Esophagus squamous epithelium (tissue), 4 donors: ENCODE results near the gene CPTP.

ENCODE experiments used
- CTCF ChIP-seq, 6 experiments: fragments of 450-650 bp in 4 of 6; fragments of 200-600 bp in 2 of 6; sonication (generic) in 2 of 6; IDR thresholded peaks; one replicate each; pipeline ENCODE4 v1.5.1; 2016 to 2019; ENCODE audit warnings: antibody characterized with exemption in 6 of 6, mild to moderate bottlenecking in 4 of 6, moderate library complexity in 4 of 6
- POLR2A ChIP-seq, 4 donors: fragments of 450-650 bp; IDR thresholded peaks; one replicate each; pipeline ENCODE4 v1.6.1; 2017; ENCODE audit warnings: antibody characterized with exemption in 4 of 4, mild to moderate bottlenecking in 4 of 4, moderate library complexity in 3 of 4

GRCh38 chr1:1307923-1308755 lies 16.5 kb upstream of the CPTP start, which contains the start of the genes ACAP3 and PUSL1:
- peak in 2 of 4 donors; percentile 6 to 42 for TF ChIP-seq POLR2A (IDR thresholded peaks at IDR 0.05)
- peak in 2 of 6 experiments; percentile 23 to 30 for TF ChIP-seq CTCF (IDR thresholded peaks at IDR 0.05)
